NCI-H1092 (cell line): ENCODE data around the gene ELMO2.

Source experiments
- DNase-seq: peaks from one replicate; lab custom pipeline; 2025; lab: John Stamatoyannopoulos, UW

ELMO2 gene

GRCh38 chr20:46333161-46333991, 73.0 kb downstream of the ELMO2 start:
- no peak for DNase-seq

- DNase-seq = no peak
These were observed 73.8 kb downstream of the ELMO2 start for GRCh38 chr20:46332373-46333160.

- no peak for DNase-seq
These were observed 74.6 kb downstream of the ELMO2 start for GRCh38 chr20:46331611-46332361.

GRCh38 chr20:46330831-46331371, 75.5 kb downstream of the ELMO2 start:
- no peak for DNase-seq

- peak; percentile 84 for DNase-seq
These were observed 76.2 kb downstream of the ELMO2 start for GRCh38 chr20:46330072-46330763.

GRCh38 chr20:46328200-46328882, 78.1 kb downstream of the ELMO2 start:
- no peak for DNase-seq

- DNase-seq = no peak
These were observed 78.9 kb downstream of the ELMO2 start for GRCh38 chr20:46327557-46327956.

- no peak for DNase-seq
These were observed 80.6 kb downstream of the ELMO2 start for GRCh38 chr20:46325789-46326188.

GRCh38 chr20:46324960-46325703, 81.3 kb downstream of the ELMO2 start:
- DNase-seq = no peak

- no peak for DNase-seq
These were observed 82.0 kb downstream of the ELMO2 start for GRCh38 chr20:46324379-46324778.

- DNase-seq = no peak
These were observed 82.9 kb downstream of the ELMO2 start for GRCh38 chr20:46323557-46323956.

- DNase-seq = no peak
These were observed 83.8 kb downstream of the ELMO2 start for GRCh38 chr20:46322641-46323040.

GRCh38 chr20:46317685-46318177, 88.7 kb downstream of the ELMO2 start:
- no peak for DNase-seq

- DNase-seq = no peak
These were observed 89.3 kb downstream of the ELMO2 start for GRCh38 chr20:46316984-46317684.
